ENCODE results near the gene KRT20.
"Not testable (repeated sequence)": the region's sequence is repeated elsewhere in the genome, so short reads cannot be mapped to it uniquely, and the experiment has no call there.

KRT20 gene

DNA sequence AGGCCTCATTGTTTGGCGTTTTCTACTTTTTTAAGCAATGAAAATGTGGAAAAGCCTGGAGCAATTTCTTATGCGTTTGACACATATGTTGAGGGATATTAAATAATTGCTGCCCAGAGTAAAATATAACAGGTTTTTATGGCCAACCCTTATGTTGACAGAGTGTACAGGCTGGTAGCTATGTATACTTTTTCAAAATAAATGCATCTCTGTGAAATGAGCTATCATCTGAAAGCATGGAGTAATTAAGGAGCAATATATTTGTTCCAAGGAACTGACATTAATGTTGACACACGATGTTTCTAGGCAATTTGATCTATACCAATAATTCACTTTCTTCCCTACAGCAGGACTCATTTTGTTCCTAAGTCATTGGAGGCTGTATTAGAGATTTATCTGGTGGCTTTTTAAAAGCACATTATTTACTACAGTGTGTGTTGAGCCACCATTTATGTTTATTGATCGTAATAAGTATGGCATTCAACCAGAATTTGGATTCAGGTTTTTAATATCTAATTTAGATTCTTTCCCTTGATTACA is 11.9 kb upstream of the KRT20 start:
- DNase-seq (ENCODE audit: low read depth): no peak

GRCh38 chr17:40895106-40895730 is 10.2 kb upstream of the KRT20 start:
- DNase-seq (ENCODE audit: low read depth): no peak

GRCh38 chr17:40888196-40888720 is 3.2 kb upstream of the KRT20 start:
- DNase-seq (ENCODE audit: low read depth): no peak

- no peak for DNase-seq (ENCODE audit: low read depth)
Measured at GRCh38 chr17:40886090-40886489, 1.0 kb upstream of the KRT20 start.

DNA sequence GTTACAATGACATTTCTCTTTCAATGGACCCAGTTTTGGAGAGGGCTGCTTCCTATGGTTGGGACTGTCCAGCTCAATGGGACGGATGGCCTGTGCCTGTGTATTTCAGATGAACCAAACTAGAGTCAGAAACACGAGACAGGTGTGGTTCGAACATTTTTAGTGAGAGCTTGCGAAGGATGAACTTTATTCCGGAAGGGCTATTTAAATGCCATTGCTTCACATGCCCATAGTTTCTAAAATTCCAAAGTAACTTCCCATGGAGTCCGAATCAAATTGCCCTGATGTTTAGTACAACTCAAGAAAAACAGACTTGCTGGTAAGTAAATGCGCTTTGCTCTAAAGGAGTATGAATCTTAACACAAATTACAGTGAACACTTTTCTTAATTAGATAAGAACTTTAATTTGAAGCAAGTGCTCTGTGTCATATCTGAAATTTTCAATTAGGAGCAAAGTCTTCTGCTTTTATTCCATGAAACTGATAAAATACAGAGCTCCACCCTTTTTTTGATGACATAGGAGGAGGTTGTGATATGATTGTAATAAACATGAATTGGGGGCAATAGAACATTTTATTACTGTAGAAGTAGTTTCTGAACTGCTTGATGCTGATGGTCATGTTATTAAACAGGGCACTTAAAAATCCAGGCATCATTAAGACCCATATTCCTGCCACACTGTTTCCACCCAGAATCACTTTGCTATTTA is 1.3 kb downstream of the KRT20 start:
- DNase-seq (ENCODE audit: low read depth): no peak

DNA sequence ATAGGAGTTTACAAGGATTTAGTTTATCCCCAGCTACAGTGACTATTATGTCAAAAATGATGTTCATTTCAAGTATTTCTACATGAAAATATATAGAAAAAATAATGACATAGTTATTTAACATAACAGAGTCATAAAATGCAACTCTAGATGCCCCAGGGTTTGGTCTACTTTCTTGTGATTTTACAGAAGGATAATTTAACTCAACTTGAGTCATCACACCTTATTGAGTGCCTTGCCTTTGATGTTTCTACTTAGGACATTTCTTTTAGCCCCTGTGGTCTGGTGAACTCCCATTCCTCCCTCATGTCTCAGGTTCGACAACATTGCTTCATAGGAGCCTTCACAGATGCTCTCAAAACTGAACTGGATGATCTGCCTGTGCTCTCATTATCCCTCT is 2.0 kb downstream of the KRT20 start:
- no peak for DNase-seq (ENCODE audit: low read depth)

DNA sequence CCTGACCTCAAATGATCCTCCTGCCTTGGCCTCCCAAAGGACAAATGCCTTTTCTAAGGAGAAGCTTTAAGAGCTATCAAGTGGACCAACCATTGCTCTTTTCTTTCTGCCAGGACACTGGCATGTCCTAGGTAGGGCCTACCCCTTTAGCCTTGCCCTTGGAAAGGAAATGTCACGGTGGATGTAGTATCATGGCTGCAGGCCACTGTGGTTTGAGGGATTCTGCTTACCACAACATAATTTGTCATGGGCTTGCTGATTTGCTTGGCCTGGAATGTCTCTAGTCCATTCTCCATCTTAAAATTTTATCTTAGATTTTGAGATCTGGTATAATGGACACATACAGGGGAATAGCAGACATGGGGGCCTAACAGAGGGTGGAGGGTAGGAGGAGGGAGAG is 6.0 kb downstream of the KRT20 start:
- no peak for DNase-seq (ENCODE audit: low read depth)

DNA sequence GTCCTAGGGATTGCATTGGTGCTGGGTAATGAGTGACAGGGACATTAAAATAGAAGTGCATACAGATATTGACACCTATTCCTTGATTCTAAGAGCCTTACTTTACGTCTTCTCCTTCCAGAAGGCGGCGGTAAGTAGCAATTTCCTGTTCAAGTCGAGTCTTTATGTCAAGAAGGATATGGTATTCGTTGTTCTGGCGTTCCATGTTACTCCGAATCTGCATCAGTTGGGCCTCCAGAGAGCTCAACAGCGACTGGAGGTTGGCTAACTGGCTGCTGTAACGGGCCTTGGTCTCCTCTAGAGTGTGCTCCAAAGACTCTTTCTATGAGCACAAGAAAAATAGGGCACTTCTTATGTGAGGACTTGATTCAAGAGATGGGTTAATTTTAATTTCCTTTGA is 7.0 kb downstream of the KRT20 start:
- DNase-seq (ENCODE audit: low read depth): no peak

GRCh38 chr17:40873801-40874200 is 11.2 kb downstream of the KRT20 start:
- no peak for DNase-seq (ENCODE audit: low read depth)

DNA sequence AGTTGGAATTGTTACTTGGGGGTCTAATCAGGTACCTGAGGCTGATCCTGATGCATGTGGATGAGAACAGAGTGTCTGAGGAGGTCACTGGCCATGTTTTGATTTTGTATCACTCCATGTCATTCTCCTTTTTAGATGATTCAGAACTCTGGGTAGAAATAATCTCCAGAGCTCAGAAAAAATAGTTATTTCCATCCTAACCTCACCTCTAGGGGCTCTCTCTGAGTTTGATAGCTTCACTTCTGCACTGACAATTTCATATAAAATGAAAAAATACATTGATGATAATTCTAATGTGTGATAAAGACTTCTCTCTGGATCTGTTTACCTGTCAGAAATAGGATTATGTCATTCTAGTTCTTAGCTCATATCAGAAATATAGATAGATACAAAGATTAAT is 11.8 kb downstream of the KRT20 start:
- no peak for DNase-seq (ENCODE audit: low read depth)

GRCh38 chr17:40872416-40872815 is 12.6 kb downstream of the KRT20 start:
- no peak for DNase-seq (ENCODE audit: low read depth)

DNA sequence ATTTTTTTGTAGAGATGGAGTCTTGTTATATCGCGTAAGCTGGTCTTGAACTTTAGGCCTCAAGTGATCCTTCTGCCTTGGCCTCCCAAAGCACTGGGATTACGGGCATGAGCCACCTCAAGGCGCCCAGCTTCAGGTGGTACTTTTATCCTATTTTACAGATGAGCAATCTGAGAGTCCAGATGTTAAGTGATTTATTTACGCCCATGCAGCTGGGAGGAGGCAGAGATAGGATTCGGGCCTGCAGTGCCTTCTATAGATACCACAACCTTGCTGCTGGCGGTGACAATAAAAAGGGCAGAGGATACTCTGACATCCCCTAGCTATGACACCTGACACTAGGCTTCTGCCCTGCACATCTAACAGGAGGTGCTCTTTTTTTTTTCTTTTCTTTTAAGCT is 13.7 kb downstream of the KRT20 start:
- DNase-seq (ENCODE audit: low read depth): no peak

GRCh38 chr17:40870136-40870535 is 14.9 kb downstream of the KRT20 start:
- no peak for DNase-seq (ENCODE audit: low read depth)

- no peak for DNase-seq (ENCODE audit: low read depth)
Measured at GRCh38 chr17:40866838-40867237, 18.2 kb downstream of the KRT20 start, which contains the start of gene KRT12. KRT12 (minus strand) TSS chr17:40867223; CDS start chr17:40867186, 37 bp downstream.

- no peak for DNase-seq (ENCODE audit: low read depth)
Measured at GRCh38 chr17:40864661-40865390, 20.2 kb downstream of the KRT20 start.

DNA sequence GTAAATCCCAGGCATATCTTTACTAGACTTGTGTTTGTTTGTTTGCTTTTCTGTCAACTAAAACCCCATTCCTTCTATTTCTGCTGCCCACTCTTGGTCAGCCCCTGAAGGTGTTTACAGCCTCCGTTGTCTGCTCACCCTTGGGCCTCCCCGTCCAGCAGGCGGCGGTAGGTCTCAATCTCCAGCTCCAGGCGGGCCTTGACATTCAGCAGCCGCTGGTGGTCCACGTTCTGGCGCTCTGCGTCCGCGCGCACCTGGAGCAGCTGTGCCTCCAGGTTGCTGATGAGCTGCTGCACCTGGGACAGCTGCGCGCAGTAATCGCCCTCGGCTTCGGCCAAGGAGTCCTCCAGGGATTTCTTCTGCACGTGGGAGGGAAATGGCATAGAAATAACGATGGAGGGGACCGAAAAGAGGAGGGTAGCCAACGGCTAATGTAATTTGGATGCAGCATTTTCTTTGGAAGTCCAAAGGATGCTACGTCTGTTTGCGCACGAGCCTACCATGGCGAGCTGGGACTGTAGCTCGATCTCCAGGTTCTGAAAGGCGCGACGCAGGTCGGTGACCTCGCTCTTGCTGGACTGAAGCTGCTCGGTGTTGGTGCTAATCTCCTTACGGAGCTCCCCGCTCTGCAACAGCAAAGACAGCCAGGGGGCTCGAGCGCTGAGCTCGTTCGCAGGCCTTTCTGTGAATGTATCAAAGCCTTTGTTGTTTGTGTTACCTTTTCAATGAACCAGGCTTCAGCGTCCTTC is 21.9 kb downstream of the KRT20 start:
- no peak for DNase-seq (ENCODE audit: low read depth)

GRCh38 chr17:40859536-40859935 is 25.5 kb downstream of the KRT20 start:
- no peak for DNase-seq (ENCODE audit: low read depth)

DNA sequence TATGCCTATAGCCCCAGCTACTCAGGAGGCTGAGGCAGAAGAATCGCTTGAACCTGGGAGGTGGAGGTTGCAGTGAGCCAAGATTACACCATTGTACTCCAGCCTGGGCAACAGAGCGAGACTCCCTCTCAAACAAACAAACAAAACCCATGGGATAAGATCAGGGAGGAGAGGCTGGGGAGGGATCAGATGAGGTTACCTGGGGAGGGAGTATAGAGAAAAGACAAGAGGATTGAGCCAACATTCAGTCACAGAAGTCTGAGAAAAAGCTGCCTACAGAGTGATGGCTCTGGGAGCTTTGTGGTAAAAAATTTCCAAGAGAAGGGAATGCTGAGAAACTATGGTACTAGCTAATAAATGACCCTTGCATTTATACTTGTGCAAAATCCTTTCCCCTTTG is 26.4 kb downstream of the KRT20 start:
- not testable (repeated sequence) for DNase-seq (ENCODE audit: low read depth)

GRCh38 chr17:40857535-40857934 is 27.5 kb downstream of the KRT20 start:
- peak; percentile 20 for DNase-seq (ENCODE audit: low read depth)

DNA sequence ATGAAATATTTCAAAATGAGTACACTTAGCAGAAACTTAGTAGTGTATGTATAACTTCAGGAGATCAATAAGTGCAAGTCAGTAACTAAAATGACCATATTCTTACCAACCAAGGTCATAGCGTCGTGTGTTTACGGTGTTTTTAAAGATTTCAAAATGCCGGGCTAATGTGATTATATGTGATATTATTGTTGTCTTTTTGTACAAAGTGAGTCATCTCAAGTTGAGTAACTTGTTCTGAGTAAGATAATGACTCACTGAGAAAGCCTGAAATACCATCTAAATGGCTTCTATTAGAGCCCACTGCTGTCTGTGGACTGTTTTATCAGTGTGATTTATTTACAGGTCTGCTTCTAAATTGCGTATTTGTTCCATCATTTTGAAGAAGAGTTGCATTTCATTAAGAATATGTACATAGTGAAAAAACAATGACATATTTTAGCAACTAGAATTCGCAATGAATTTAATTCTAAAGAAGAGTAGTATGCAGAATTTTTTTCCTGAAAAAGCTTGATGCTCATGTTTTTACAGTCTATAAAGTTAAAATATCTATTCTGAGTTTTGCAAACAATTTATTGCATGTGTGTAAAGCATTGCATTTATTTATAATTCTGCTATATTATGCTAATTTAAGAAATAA is 30.7 kb downstream of the KRT20 start:
- peak; percentile 75 for DNase-seq (ENCODE audit: low read depth)

DNA sequence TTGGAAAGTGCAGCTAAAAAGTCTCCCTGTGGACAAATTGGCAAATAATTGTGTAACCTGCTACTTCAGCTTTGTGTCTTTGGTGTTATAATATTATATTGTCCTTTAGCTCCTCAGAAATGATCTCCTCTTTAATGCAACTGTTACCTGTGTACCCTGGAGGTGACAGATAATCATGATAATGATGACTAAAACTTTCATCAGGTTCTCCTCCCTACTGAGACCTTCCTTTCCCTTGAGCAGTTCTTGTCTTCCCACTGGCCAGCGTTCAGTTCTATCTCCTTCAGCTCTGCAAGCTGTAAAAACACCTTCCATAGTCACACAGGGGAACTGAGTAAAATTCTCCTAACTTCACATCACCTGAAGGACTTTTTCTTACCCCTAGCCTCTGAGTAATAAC is 32.7 kb downstream of the KRT20 start:
- DNase-seq (ENCODE audit: low read depth): no peak

Measured in HS-5 (cell line).